ENCODE results near the gene F11R.
"Not testable (repeated sequence)": the region's sequence is repeated elsewhere in the genome, so short reads cannot be mapped to it uniquely, and the experiment has no call there.

Gene F11R

GRCh38 chr1:161020509-161021164 lies at the start of gene F11R:
Gene F11R, minus strand, starts transcription at chr1:161021152. Its CDS starts 79 bp downstream, at chr1:161021073.
- DNase-seq, result peak; percentile 33

- DNase-seq, result peak; percentile 79
These were observed 48.8 kb upstream of the F11R start, which contains the start of gene ARHGAP30 for GRCh38 chr1:161069731-161070270. Gene ARHGAP30, minus strand, starts transcription at chr1:161069891. Its CDS starts 267 bp downstream, at chr1:161069624.

GRCh38 chr1:161069241-161069640 lies 48.3 kb upstream of the F11R start:
- no peak for DNase-seq

- DNase-seq, result peak; percentile 74
These were observed 47.6 kb upstream of the F11R start for GRCh38 chr1:161068306-161069234.

DNA sequence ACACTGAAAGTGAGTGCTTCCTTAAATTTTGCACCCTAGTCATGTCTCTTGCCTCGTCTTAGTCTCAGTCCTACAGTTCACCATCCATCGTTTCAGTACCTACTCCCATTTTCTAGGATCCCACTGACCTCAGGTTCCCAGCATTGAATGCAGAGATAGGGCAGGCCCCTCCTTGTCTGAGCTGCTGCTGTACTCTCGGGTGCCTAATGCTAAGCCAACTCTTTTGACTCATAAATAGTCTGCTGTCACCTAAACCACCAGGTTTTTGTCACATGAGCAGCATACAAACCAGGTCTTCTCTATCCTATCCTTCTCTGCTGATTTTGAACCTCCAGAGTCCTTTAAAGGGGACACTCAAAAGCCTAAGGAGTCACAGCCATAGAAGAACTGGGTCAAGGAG lies 45.7 kb upstream of the F11R start:
- peak; percentile 15 for DNase-seq

- not testable (repeated sequence) for DNase-seq
These were observed 44.7 kb upstream of the F11R start for GRCh38 chr1:161065681-161066080.

DNA sequence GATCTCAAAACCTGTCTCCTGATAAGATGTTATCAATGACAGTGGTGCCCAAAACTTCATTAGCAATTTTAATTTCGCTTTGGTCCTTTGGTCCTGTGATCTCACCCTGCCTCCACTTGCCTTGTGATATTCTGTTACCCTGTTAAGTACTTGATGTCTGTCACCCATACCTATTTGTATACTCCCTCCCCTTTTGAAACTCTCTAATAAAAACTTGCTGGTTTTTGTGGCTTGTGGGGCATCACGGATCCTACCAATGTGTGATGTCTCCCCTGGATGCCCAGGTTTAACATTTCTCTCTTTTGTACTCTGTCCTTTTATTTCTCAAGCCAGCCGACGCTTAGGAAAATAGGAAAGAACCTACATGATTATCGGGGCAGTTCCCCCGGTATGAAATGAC lies 43.0 kb upstream of the F11R start:
- not testable (repeated sequence) for DNase-seq

GRCh38 chr1:161061419-161061818 lies 40.5 kb upstream of the F11R start:
- no peak for DNase-seq

- no peak for DNase-seq
These were observed 38.3 kb upstream of the F11R start for GRCh38 chr1:161059293-161059692.

- no peak for DNase-seq
These were observed 33.9 kb upstream of the F11R start for GRCh38 chr1:161054805-161055204.

DNA sequence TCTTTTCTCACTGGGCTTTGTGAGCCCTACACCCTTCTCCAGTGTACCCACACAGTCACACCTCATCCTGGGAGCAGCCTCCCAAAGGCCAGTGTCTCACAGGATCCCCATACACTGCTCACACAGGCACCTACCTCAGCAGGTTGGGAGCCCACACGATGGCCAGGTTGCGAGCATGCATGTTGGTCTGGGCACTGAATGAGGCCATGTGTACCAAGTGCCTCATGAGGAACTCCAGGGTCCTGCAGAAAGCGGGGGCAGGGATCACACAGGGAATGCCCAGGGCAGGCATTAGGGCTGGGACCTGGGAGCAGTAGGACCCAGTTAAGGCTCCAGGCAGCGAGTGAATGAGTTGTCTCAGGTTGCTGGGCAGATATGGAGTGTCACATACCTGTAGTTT lies 33.3 kb upstream of the F11R start:
- DNase-seq, result no peak

DNA sequence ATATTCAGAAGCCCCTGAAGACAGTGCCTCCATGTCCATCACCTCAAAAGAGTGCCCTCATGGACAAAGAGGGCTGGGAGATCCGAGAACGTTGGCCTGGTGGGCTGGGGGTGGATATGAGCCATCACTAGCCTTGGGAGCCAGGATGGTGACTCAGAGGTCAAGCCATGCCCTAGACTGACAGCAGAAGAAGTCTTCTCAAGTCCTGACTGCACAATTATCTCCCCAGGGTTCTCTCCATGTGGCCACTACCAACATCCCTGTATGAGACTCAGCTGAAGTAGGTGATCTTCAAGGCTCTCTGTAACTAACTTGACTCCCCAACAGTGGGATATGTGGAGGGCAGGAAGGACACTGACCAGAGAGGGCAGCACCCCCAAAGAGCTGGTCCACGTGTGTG lies 31.9 kb upstream of the F11R start:
- no peak for DNase-seq

GRCh38 chr1:161051219-161051618 lies 30.3 kb upstream of the F11R start:
- DNase-seq, result no peak

GRCh38 chr1:161048949-161049722 lies 28.2 kb upstream of the F11R start:
- no peak for DNase-seq

GRCh38 chr1:161047436-161048420 lies 26.8 kb upstream of the F11R start:
- DNase-seq, result no peak

DNA sequence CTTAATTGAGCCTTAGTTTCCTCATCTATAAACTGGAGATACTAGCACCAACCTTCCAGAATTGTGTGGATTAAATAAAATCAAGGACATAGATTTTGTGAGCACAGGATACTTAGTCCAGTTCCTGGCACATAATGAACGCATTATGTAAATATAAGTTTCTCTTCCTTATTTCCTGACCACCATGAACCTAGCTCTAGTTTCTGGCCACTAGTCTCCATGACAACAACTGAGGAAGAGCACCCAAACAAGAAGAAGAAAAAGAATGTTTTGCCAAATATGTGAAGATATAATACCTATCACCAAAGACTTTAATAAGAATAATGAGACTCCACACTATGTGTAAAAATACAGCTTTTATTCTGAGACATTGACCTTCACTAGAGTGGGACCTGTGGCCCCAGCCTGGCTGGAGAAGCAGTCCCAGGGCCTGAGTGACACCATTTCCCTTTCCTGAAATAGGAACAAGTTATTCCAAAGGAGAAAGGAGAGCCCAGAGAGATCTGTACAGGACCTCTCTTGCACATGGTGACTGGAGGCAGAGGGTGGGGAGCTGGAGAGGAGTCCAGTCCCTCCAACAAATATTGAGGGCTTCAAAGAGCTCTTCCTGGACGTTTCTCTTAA lies 25.8 kb upstream of the F11R start:
- no peak for DNase-seq

- peak; percentile 87 for DNase-seq
These were observed 25.0 kb upstream of the F11R start, which contains the start of gene USF1 for GRCh38 chr1:161045736-161046604. Gene USF1, minus strand, starts transcription at chr1:161045977. Its CDS starts 2,702 bp downstream, at chr1:161043275.

GRCh38 chr1:161044908-161045735 lies 24.2 kb upstream of the F11R start:
- DNase-seq, result peak; percentile 39

DNA sequence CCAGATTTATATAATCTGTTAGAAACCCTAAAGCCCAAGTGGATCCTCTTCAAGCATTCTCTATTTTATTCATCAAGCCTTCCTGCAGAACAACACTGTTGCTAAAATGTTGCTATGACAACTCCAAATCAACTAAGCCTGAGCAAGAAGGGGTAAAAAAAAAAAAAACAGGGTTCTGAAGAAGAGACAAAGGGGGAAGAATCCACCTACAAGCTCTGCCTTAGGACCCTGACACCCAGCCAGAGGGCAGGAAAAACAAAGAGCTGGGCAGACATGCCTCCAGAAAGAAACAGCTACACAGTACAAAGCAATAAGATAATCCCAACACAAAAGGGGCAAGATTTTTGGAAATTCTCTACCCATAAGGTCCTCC lies 23.6 kb upstream of the F11R start:
- DNase-seq, result no peak

All from stimulated activated naive CD4-positive, alpha-beta T cell treated with Interleukin-2 at 50 U/mL for 16 hours (primary cell).